Stomach (tissue), 9 donors: ENCODE measurements around the gene PHF19. TPM values are rescaled to one million over a fixed set of nuclear protein-coding genes. Genes with fewer than 3 reads are reported as not detected.

Experiments used
- DNase-seq, 2 donors: peaks; one replicate each; pipeline versions ENCODE4 v3.0.0 to v3.0.0-alpha.2; 2013 to 2019
- H3K27ac ChIP-seq, 5 donors: fragments of 200-600 bp in 4 of 5; sonication (generic) in 4 of 5; one replicate each; pipeline ENCODE4 v1.5.1; 2013 to 2019; ENCODE audit warnings: mild to moderate bottlenecking in 1 of 5, moderate library complexity in 1 of 5
- H3K27me3 ChIP-seq, 3 donors: fragments of 200-600 bp; sonication (generic); one replicate each; pipeline ENCODE4 v1.5.1; 2017 to 2019; ENCODE audit warnings: mixed run types in 1 of 3
- H3K36me3 ChIP-seq, 4 donors: fragments of 200-600 bp; sonication (generic); 1 replicate in 3 of 4; 2 replicates in 1 of 4; pipeline ENCODE4 v1.5.1; 2016 to 2019
- H3K4me1 ChIP-seq, 4 donors: fragments of 200-600 bp; sonication (generic); one replicate each; pipeline ENCODE4 v1.5.1; 2016 to 2019
- H3K4me3 ChIP-seq, 4 donors: fragments of 200-600 bp; sonication (generic) in 3 of 4; one replicate each; pipeline ENCODE4 v1.5.1; 2016 to 2019; ENCODE audit warnings: mild to moderate bottlenecking in 1 of 4
- H3K9me3 ChIP-seq, 4 donors: fragments of 200-600 bp; sonication (generic); one replicate each; pipeline ENCODE4 v1.5.1; 2016 to 2019
- EP300 ChIP-seq: sonication (generic); formaldehyde crosslinking; IDR thresholded peaks from one replicate; pipeline ENCODE4 v1.6.1; 2017; ENCODE audit warnings: antibody characterized with exemption
- POLR2A ChIP-seq, 4 donors: fragments of 450-650 bp; IDR thresholded peaks; one replicate each; pipeline ENCODE4 v1.6.1; 2016; ENCODE audit warnings: antibody characterized with exemption in 4 of 4, control low read depth in 2 of 4, mild to moderate bottlenecking in 1 of 4, moderate library complexity in 1 of 4
- POLR2AphosphoS5 ChIP-seq, 3 donors: sonication (generic); formaldehyde crosslinking; IDR thresholded peaks; one replicate each; pipeline ENCODE4 v1.6.1; 2016; ENCODE audit warnings: antibody characterized with exemption in 3 of 3
- WGBS, 5 donors: extraction: QIAGEN DNeasy Blood & Tissue Kit in 3 of 5; methylation state at CpG; one replicate each; pipeline versions ENCODE4 v1.1.5 to v1.1.7; 2013 to 2018; 5-methylcytosine and 5-hydroxymethylcytosine counted together
- intact Hi-C: fragments of 100-400 bp; cut with DNase I; formaldehyde crosslinking; loops from one replicate; pipeline ENCODE4 v1.15.1; 2023; ENCODE audit warnings: low total_unique reads
- polyA plus RNA-seq, 3 donors: library from polyadenylated mRNA; stranded (reverse); fragments of 200-250 nt; gene quantifications; one replicate each; pipeline ENCODE4 v1.2.3, GENCODE V29; 2013
- total RNA-seq, 5 donors: library from RNA; depleted of rRNA; stranded (reverse); fragments of >200 nt; gene quantifications; one replicate each; pipeline versions ENCODE4 v1.1.0 to v1.2.3, GENCODE V29; 2014 to 2016
- TF ChIP-seq, protein P1 (sequence below), 7 experiments: fragments of 450-650 bp in 4 of 7; fragments of 200-600 bp in 3 of 7; sonication (generic) in 3 of 7; IDR thresholded peaks; one replicate each; pipeline ENCODE4 v1.5.1; 2016 to 2019; ENCODE audit warnings: antibody characterized with exemption in 7 of 7, control low read depth in 2 of 7, mild to moderate bottlenecking in 1 of 7
- donor health status: healthy with polysubstance abuse.
- donor health status: Bipolar disorder and iron deficiency.
- donor health status: healthy.

The PHF19 gene
- total and polyA plus RNA-seq, 8 donors, result 10.7 to 251 (median 27.2) TPM

DNA sequence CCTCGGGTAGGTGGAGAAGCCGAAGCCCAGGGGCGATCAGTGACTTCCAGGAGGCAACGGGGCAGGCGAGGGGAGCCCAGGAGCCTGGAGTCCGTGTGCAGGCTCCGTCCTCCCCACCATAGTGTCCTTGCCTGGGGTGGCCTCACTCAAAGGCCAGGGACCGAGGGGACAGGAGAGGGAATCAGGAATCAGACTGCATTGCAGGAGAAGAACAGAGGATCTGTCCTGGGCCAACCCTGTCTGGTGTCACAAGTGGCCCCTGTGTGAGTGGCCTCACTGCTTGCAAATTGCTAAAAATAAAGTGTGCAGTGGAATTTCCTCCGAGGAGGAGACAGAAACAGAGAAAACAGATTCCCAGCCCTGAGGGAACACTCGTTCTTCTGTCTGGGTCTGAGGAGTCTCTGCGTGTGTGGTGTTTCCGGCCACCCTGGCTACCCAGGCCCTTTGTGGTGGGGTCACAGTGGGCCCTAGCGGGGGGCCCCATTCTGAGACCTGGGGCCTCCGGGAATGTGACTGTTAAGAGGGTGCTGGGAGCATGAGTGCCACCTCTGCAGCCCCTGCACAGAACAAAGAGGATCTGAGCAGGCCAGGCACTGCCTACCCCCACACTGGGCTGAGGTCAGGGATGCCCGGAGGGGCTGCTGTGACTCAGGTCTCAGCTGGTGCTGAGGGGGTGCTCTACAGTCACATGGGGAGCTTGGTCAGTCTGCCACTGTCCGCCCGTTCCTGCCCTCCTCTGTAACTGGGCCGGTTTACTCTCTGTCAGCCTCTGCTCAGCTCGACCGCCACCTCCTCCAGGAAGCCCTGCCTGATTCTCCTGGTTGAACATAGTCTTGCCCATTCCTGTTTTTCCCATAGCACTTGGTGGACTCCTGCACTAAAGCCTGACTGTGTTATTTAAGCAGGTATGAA, 42.2 kb upstream of the PHF19 start:
- Histone ChIP-seq H3K36me3 (peaks cover 0 to 5% (median 2%) of the 10 kb centered on the region in 4 donors), H3K4me3 (no peak overlapping the region), H3K27me3 (no peaks in the 10 kb centered on the region), H3K27ac (peak overlapping the region; percentile 22 to 97 (median 92)), H3K4me1 (peaks cover 4 to 91% (median 46%) of the 10 kb centered on the region in 4 donors), H3K9me3 (no peaks in the 10 kb centered on the region)
- intact Hi-C loops, result no loop called here
- TF ChIP-seq POLR2AphosphoS5 (IDR thresholded peaks at IDR 0.05) (peak in 1 of 3 donors; percentile 27), POLR2A (IDR thresholded peaks at IDR 0.05) (no peak)
- TF ChIP-seq, protein P1, sequence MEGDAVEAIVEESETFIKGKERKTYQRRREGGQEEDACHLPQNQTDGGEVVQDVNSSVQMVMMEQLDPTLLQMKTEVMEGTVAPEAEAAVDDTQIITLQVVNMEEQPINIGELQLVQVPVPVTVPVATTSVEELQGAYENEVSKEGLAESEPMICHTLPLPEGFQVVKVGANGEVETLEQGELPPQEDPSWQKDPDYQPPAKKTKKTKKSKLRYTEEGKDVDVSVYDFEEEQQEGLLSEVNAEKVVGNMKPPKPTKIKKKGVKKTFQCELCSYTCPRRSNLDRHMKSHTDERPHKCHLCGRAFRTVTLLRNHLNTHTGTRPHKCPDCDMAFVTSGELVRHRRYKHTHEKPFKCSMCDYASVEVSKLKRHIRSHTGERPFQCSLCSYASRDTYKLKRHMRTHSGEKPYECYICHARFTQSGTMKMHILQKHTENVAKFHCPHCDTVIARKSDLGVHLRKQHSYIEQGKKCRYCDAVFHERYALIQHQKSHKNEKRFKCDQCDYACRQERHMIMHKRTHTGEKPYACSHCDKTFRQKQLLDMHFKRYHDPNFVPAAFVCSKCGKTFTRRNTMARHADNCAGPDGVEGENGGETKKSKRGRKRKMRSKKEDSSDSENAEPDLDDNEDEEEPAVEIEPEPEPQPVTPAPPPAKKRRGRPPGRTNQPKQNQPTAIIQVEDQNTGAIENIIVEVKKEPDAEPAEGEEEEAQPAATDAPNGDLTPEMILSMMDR (IDR thresholded peaks at IDR 0.05), result no peak
- no peak for DNase-seq
- 80 to 83% (median 83%) methylated on average over 18 to 20 of the region's 20 CpGs for WGBS, 5 donors

DNA sequence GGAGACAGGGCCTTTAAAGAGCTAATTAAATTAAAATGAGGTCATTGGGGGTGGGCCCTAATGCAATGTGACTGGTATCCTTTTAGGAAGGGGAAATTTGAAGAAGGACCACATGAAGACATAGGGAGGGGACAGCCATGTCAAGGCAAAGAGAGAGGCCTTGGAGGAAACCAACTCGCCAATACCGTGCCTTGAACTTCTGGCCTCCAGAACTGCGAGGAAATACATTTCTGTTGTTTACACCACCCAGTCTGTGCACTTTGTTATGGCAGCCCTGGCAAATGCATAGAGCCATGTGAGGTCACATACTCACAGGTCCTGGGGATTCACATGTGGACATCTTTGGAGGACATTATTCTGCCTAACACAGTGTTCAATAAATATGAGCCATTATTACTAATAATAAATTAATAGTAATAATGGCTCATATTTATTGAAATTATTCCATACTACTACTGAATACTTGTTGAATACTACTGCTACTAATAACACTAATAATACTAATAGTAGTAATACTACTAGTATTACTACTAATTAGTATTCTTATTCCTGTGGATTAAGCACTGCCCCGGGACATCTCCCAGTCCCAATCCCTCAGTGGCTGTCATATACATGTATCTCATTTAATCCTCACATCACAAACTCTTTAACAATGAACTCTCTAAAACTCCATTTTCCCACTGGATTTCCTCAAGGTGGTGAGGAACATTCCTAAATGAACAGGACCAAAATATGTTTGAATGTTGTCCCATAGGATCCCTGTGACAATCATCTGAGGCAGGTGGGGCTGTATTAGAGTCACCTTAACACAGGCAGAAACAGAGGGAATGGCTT, 41.2 kb upstream of the PHF19 start:
- H3K36me3 ChIP-seq, result peaks cover 0 to 13% (median 7%) of the 10 kb centered on the region in 4 donors
- peak overlapping the region; percentile 22 to 97 (median 92) for H3K27ac ChIP-seq
- H3K9me3 ChIP-seq, result no peaks in the 10 kb centered on the region
- DNase-seq, result no peak
- 89 to 95% (median 94%) methylated on average over 4 of the region's 4 CpGs for WGBS, 5 donors
- H3K4me1 ChIP-seq, result peaks cover 4 to 86% (median 46%) of the 10 kb centered on the region in 4 donors
- no peaks in the 10 kb centered on the region for H3K27me3 ChIP-seq
- intact Hi-C loops, result no loop called here
- TF ChIP-seq EP300 (no peak), POLR2A (IDR thresholded peaks at IDR 0.05) (no peak), POLR2AphosphoS5 (IDR thresholded peaks at IDR 0.05) (no peak)
- TF ChIP-seq, protein P1 (IDR thresholded peaks at IDR 0.05), result no peak
- no peak overlapping the region for H3K4me3 ChIP-seq

DNA sequence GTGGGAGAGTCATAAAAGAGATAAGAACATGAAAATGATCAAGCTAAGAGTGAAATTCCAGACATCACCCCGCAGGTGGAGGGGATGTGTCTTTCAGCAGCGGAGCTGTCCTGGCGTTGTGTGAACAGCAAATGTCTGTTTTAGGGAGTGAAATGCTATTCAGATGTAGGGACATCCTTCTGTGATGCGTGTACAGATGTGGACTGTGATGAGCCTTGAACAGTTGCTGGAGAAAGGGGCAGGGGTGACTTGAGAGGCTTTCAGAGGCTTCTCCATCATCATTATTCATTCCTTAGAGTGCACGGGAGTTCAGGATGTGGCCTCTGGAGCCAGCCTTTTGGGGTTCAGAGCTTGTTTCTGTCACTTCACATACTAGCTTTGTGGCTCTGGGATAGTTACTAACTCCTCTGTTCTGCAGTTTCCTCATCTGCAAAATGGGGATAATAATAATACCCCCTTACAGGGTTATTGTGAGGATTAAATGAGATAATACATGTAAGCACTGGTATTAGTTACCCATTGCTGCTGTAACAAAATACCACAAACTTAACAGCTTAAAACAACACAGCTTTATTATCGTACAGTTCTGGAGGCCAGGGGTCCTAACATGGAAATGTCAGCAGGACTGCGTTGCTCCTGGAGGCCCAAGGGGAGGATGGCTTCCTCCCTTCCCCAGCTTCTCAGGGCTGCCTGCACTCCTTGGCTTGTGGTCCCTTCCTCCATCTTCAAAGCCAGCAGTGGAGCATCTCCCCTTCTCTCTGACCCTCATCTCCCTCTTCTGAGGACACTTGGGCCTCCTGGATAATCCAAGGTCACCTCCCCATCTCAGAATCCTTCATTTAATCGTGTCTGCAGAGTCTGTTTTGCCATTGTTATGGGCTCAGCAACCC, 40.2 kb upstream of the PHF19 start:
- Histone ChIP-seq H3K36me3 (peaks cover 0 to 23% (median 16%) of the 10 kb centered on the region in 4 donors), H3K27ac (peak overlapping the region in 4 of 5 donors; percentile 36 to 93 (median 66)), H3K9me3 (no peaks in the 10 kb centered on the region), H3K27me3 (no peaks in the 10 kb centered on the region), H3K4me3 (no peak overlapping the region), H3K4me1 (peaks cover 4 to 78% (median 42%) of the 10 kb centered on the region in 4 donors)
- DNase-seq, result no peak
- TF ChIP-seq, protein P1 (IDR thresholded peaks at IDR 0.05), result no peak
- no peak for TF ChIP-seq POLR2A (IDR thresholded peaks at IDR 0.05)
- no peak for TF ChIP-seq POLR2AphosphoS5 (IDR thresholded peaks at IDR 0.05)
- TF ChIP-seq EP300, result no peak
- intact Hi-C loops, result no loop called here
- 87 to 94% (median 92%) methylated on average over 8 of the region's 8 CpGs for WGBS, 5 donors
